Measurements from ENCODE around the gene PLD1.

Gene PLD1

GRCh38 chr3:171772427-171773056 lies 37.7 kb downstream of the PLD1 start:
- DNase-seq (ENCODE audit: low read depth) = peak; percentile 71

- DNase-seq (ENCODE audit: low read depth) = peak; percentile 96
These were observed 39.3 kb downstream of the PLD1 start for GRCh38 chr3:171770689-171771620.

GRCh38 chr3:171769461-171769860 lies 40.8 kb downstream of the PLD1 start:
- DNase-seq (ENCODE audit: low read depth) = no peak

- DNase-seq (ENCODE audit: low read depth) = no peak
These were observed 41.3 kb downstream of the PLD1 start for GRCh38 chr3:171768986-171769385.

- no peak for DNase-seq (ENCODE audit: low read depth)
These were observed 41.9 kb downstream of the PLD1 start for GRCh38 chr3:171768281-171768900.

- no peak for DNase-seq (ENCODE audit: low read depth)
These were observed 44.8 kb downstream of the PLD1 start for GRCh38 chr3:171765511-171765887.

GRCh38 chr3:171763392-171763791 lies 46.9 kb downstream of the PLD1 start:
- no peak for DNase-seq (ENCODE audit: low read depth)

- DNase-seq (ENCODE audit: low read depth) = no peak
These were observed 49.8 kb downstream of the PLD1 start for GRCh38 chr3:171760477-171760876.

- DNase-seq (ENCODE audit: low read depth) = no peak
These were observed 52.2 kb downstream of the PLD1 start for GRCh38 chr3:171758109-171758508.

- DNase-seq (ENCODE audit: low read depth) = no peak
These were observed 52.8 kb downstream of the PLD1 start for GRCh38 chr3:171757361-171758034.

GRCh38 chr3:171755656-171756055 lies 54.6 kb downstream of the PLD1 start:
- no peak for DNase-seq (ENCODE audit: low read depth)

- DNase-seq (ENCODE audit: low read depth) = no peak
These were observed 55.2 kb downstream of the PLD1 start for GRCh38 chr3:171755015-171755589.

GRCh38 chr3:171753665-171754408 lies 56.4 kb downstream of the PLD1 start:
- peak; percentile 89 for DNase-seq (ENCODE audit: low read depth)

- peak; percentile 14 for DNase-seq (ENCODE audit: low read depth)
These were observed 57.2 kb downstream of the PLD1 start for GRCh38 chr3:171753025-171753472.

GRCh38 chr3:171752329-171752728 lies 58.0 kb downstream of the PLD1 start:
- DNase-seq (ENCODE audit: low read depth) = no peak

- no peak for DNase-seq (ENCODE audit: low read depth)
These were observed 61.2 kb downstream of the PLD1 start for GRCh38 chr3:171749124-171749523.

- DNase-seq (ENCODE audit: low read depth) = peak; percentile 44
These were observed 62.0 kb downstream of the PLD1 start for GRCh38 chr3:171748064-171748924.

- peak; percentile 14 for DNase-seq (ENCODE audit: low read depth)
These were observed 62.9 kb downstream of the PLD1 start for GRCh38 chr3:171747223-171747920.

Data from iris pigment epithelial cell (primary cell).